Measurements from ENCODE around the gene AURKB.
"Not testable (repeated sequence)": the region's sequence is repeated elsewhere in the genome, so short reads cannot be mapped to it uniquely, and the experiment has no call there.

GRCh38 chr17:8170186-8170585, 40.2 kb downstream of the AURKB start:
- not testable (repeated sequence) for TF ChIP-seq CTCF (IDR thresholded peaks at IDR 0.05; ENCODE audit: low read depth, low read length); EZH2phosphoT487 (IDR thresholded peaks at IDR 0.05; ENCODE audit: low read depth)
